Measurements from ENCODE around the gene PRDM2.

The PRDM2 gene

GRCh38 chr1:13873032-13873431 is 173.0 kb downstream of the PRDM2 start:
- no peak overlapping the region for H3K27ac ChIP-seq (ENCODE audit: low read depth, low read length)
- H3K27me3 ChIP-seq (ENCODE audit: control insufficient read depth, insufficient read depth, low read length): no peaks in the 10 kb centered on the region
- H3K36me3 ChIP-seq (ENCODE audit: control insufficient read depth, insufficient read depth, low read length): no peaks in the 10 kb centered on the region
- no peaks in the 10 kb centered on the region for H3K4me1 ChIP-seq (ENCODE audit: control insufficient read depth, insufficient read depth, low read length)
- H3K9ac ChIP-seq (ENCODE audit: low read length): no peak overlapping the region
- no peak overlapping the region for H3K4me3 ChIP-seq (ENCODE audit: low read length)

All from rectal smooth muscle tissue (tissue), 1 donor.